ENCODE data around the gene AFAP1.

AFAP1 gene

DNA sequence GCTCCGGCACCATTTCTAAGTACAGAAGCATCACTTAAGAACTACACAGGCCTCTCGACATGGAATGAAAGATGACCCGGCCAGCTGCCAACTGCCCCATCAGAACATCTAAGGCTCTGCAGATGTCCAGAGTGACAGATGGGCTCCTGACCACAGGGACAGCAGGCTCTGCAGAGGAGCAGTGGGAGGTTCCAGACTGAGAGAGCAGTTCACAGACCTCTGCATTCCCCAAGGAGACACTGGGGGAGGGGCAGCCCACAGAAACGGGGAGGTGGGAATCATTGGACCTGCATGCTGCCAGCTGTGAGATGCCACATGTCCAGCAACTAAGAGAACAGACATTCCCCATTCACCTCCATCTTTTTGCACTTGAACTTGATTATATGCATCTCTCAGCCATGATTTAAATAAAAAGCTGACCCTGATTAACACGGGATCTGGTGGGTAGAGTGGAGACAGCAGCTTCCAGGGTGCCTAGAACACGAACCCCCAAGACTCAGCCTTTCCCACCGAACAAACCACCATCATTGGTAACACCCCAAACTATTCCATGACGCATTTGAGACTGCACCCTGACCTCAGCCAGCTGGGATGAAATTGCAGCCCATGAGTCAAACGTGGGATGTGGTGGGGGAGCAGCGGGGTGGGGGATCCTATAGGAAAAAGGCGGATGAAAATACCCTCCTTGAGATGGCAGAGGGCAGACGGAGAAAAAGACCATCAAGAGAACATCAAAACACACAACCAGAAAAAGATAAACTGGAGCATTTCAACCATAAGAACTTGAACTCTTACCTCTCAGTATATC lies 47.2 kb downstream of the AFAP1 start:
- DNase-seq (ENCODE audit: low read depth): no peak

- no peak for DNase-seq (ENCODE audit: low read depth)
These were observed 48.8 kb downstream of the AFAP1 start for GRCh38 chr4:7890635-7891393.

GRCh38 chr4:7887436-7887835 lies 52.2 kb downstream of the AFAP1 start:
- no peak for DNase-seq (ENCODE audit: low read depth)

DNA sequence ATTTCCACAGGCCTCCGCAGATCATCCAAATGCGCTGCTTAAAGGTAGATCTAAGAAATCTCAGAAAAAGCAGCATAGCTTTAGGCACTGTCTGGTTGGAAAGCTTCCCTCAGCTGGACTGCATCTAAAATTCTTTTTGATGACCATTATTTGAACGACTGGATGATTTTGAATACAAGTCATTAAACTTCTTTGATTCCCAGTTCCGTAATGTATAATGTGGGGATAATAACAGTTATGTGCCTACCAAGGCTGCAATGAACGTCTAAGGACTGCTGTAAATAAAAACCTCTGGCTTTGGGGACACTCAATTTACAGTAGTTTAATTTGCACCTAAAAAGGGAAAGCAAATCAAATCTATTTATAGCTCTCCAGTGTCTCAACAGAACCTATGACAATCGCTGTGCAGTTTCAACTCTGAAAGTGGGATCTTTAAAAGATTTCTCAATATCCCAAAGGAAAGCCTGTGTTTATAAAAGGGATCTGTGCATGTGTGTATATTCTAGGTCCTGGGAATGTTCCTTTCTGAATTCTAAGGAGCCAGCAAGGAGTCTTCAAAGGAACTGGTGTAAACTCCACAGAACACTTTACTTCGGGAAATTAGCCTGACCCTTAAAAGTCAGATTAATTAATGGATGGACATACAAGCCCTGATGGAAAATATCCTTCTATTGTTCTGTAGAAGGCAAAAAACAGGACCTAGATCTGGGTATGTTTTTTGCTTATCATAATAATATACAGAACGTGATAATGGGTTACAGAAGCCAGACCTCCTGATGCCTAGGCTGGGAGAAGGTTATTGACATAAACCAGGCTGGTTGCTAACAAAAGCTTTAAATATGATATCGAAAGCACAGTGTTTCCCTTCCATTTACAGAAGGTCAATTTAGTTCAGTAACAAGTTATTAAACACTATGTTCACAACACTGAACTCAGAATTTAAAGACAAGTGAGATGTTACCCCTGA lies 53.4 kb downstream of the AFAP1 start:
- DNase-seq (ENCODE audit: low read depth): no peak

DNA sequence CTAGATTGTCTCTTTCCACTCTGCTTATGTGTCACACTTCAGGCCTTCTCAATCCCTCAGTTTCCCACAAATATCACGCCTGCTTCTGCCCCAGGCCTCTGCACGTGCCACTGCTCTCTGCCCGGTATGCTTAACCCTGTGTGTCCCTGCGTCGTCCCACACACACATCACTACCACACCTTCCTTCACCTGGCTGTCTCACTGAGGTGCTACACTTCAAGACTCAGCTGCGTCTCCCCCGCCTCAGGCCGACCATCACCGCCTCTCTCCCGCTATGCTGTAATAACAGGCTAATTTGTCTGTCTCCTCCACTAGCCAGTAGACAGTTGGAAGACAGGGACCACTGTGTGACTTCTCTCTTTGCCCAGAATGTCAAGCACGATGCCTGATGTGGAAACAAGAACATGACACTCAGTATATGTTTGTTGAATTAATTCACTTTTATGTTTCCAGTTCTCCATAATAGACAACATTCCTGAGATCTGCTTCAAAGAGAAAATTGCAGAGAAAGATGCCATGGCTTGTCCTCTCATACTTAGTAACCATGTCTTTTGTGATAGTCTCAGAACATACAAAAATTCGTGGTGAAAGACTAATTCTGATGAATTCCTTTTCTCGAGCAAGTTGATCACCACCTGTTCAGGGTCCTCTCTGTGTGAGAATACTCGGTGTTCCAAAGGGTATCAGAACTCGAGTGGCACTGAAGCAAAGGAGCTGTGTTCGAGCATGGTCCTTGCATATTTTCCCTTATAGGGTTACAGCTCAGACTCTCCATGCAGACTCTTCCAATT lies 54.2 kb downstream of the AFAP1 start:
- DNase-seq (ENCODE audit: low read depth): no peak

DNA sequence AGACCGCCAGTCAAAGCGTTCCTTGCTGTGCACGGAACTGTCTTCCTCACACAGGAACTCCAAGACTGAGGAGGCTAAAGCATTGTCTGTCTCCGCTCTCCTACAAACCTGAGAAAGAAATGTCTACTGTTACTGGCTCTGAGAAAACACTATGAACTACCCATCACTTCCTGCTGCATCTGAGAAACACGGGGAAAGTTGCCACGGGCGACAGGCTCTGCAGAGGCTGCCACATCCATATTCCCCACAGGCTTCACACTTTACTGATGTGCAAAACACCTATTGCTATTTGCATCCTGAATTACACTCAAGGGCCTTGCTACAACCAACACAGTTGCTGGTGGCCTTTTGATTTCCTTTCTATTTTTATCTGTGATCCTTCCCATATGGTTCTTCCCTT lies 59.0 kb downstream of the AFAP1 start:
- DNase-seq (ENCODE audit: low read depth): no peak

- DNase-seq (ENCODE audit: low read depth): no peak
These were observed 60.5 kb downstream of the AFAP1 start for GRCh38 chr4:7879127-7879526.

GRCh38 chr4:7878323-7878722 lies 61.3 kb downstream of the AFAP1 start:
- no peak for DNase-seq (ENCODE audit: low read depth)

- DNase-seq (ENCODE audit: low read depth): no peak
These were observed 62.5 kb downstream of the AFAP1 start for GRCh38 chr4:7877176-7877575.

DNA sequence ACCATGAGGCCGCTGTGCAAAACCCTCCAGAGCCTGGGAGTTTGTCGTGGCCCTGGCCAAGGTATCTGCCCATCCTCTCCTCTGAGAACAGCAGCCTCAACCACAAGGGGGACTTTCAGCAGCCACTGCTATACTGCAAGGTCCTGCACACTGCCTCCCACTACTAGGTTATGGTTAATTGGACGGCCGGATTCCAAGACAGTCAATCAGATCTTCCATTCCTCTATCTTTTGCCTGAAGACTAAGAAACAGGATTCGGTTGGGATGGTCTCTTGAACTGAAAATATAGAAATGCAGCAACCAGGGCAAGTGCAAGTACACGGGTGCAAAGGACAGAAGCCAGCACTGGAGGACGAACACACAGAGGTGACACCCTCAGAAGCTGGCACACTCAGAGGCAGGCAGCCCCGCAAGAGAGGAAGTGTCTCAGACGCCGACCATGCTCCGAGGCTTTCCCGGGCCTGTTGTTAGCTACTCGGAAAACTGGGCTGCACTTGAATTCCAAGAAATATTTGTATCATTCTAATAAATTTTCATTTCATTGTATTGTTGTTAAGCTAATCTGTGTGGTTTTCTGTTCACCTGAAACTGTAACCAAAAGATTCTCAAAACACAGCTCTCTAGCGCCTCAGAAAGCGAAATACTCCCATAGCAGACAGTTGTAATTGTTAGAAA lies 63.3 kb downstream of the AFAP1 start:
- DNase-seq (ENCODE audit: low read depth): no peak

- no peak for DNase-seq (ENCODE audit: low read depth)
These were observed 64.8 kb downstream of the AFAP1 start for GRCh38 chr4:7874838-7875237.

DNA sequence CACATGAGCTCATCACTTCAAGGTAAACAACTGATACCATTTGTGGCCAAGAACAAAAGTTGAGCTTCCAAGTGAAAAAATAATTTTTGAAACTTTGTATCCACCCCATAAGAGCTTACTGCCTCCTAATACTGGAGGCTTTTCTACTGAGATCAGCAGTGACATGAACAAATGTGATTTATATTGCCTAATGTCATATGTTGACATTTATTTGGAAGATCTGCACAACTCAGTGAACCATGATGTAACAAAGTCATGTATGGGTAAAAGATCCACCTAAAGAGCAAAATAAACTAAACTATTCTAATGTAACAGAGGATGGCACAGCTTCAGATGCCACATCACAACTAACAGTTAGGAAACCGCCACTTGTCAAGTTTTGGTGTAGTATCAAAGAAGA lies 65.8 kb downstream of the AFAP1 start:
- no peak for DNase-seq (ENCODE audit: low read depth)

DNA sequence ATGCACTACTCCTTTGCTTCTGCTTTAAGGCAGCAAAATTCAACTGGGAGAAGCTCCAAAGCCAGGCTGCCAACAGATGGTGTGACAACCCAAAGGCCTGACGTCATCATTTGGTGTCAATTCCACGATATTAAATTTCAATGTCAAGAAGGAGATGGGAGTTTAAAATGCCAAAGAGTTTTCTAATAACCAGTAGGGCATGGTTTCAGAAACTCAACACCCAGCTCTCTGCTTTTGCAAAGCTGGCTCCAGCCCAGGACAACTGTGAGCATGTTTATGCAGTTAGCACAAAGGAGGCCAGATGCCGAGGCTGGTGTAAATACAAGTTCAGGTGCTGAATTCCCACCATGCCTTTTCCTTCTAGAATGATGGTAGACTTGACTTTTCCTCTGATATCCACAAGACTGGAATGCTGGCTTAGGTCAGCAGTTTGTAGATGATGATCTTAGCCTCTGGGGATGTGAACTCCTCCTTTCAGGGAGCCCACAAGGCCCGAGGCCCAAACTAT lies 67.3 kb downstream of the AFAP1 start:
- DNase-seq (ENCODE audit: low read depth): no peak

DNA sequence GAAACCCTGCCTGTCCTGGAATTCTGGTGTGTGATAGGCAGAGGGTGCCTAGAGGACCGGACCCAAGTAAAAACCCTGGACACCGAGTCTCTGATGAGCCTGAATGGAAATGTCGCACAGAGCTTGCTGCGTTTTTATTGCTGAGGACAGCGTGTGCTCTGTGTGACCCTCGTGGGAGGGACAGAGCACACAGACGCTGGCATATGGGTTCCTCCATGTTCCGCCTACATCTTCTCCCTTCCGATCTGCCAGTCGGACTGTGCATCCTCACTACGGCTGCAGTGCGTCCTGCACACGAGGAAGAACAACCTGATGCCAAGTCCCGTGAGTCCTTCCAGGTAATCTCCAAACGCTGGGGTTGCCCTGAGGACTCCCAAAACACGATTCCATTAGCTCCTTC lies 68.3 kb downstream of the AFAP1 start:
- DNase-seq (ENCODE audit: low read depth): no peak

GRCh38 chr4:7868892-7869471 lies 70.7 kb downstream of the AFAP1 start:
- DNase-seq (ENCODE audit: low read depth): no peak

DNA sequence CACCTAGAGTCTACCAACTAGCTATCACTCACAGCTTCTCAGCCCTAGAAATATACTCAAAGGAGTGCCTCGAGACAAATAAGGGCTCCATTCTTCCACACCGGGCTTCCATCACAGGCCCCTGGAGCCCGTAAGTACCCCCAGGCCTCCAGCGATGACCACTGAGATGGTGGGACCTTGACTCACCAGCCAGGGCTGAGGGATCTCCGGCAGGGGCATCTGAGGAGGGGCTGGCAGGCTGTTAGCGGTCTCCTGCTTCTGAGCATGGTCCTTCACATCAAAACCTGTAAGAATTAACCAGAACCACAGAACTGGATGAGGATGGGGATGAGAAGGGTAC lies 71.3 kb downstream of the AFAP1 start:
- DNase-seq (ENCODE audit: low read depth): no peak

DNA sequence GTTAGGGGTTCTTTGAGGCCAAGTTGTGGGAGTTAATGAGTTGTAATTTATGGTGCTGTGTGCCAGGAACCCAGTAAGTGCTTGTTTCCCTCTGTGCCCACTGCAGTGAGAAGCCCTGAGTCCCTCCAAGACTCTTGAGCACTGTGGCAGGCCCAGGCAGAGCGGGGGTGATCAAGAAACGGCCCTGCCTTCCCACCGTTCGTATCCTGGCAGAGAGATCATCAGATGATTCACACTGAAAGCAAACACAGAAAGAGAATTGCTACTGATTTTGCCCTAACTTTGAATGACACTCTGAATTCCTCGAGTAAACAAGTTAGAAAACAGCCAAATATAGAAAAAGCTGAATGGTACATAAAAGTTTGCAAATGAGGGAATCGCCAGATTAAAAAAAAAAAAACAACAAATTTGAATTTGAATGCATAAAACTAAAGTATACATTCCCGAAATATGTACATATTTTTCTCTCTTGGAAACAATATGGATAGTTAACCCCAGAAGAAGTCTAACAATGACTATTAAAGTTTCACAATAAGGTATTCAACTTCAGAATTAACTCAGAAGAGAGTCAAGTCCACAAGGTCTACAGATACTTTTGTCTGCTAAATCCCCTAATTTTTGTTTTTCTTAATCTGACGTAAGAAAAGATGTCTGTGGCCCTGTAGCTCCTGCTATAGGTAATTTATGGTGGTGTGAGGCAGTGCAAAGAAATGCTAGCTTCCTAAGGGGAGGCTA lies 71.8 kb downstream of the AFAP1 start:
- DNase-seq (ENCODE audit: low read depth): no peak

DNA sequence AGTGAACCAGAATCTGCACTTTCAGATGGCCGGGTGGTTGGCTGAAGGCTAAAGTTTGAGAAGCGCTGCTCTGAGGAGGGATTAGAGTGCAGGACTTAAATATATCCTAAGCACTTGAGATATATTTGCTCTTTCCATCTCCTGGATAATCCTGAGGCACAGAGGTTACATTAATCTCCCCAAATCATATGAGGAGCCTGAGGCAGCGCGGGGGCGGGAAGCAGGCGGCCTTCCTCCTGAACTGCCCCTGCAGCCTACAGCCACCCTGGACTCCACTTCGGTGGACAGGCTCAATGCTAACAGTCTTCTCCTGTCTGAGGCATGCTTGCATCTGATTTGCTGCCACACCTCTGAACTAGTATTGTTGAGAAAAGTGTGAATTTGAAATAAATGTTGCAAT lies 72.5 kb downstream of the AFAP1 start:
- no peak for DNase-seq (ENCODE audit: low read depth)

- no peak for DNase-seq (ENCODE audit: low read depth)
These were observed 74.1 kb downstream of the AFAP1 start for GRCh38 chr4:7865533-7865932.

DNA sequence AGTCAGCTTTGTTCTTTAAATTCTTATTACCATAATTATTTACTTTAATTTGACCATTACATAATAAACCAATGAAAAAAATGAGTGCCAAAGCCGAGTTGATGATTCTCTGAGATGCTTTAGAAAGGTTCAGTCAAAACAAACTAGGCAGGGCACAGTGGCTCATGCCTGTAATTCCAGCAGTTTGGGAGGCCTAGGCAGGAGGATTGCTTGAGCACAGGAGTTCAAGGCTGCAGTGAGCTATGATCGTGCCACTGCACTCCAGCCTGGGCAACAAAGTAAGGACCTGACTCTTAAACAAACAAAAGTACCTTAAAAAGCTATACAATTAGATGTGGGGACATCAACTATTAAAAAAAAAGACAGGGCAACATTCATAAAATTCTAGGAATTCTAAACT lies 75.0 kb downstream of the AFAP1 start:
- no peak for DNase-seq (ENCODE audit: low read depth)

Measured in stimulated activated CD8-positive, alpha-beta memory T cell treated with anti-CD3 and anti-CD28 coated beads, Interleukin-15, amount 100 ng/mL, for 24 hours (primary cell).